IPS-18a (cell line): ENCODE data around the gene CDH13.

ENCODE experiments used
- H3K27ac ChIP-seq: one replicate; pipeline ENCODE4 v1.5.1; 2013; ENCODE audit warnings: low read length
- H3K27me3 ChIP-seq: one replicate; pipeline ENCODE4 v1.6.1; 2013; ENCODE audit warnings: mild to moderate bottlenecking, low read length; ENCODE audit not compliant: control insufficient read depth, insufficient read depth
- H3K36me3 ChIP-seq: one replicate; pipeline ENCODE4 v1.6.1; 2013; ENCODE audit warnings: low read depth, low read length; ENCODE audit not compliant: control insufficient read depth
- H3K4me1 ChIP-seq: one replicate; pipeline ENCODE4 v1.6.1; 2013; ENCODE audit warnings: low read depth, low read length; ENCODE audit not compliant: control insufficient read depth
- H3K4me3 ChIP-seq: one replicate; pipeline ENCODE4 v1.5.1; 2013; ENCODE audit warnings: low read length
- H3K9ac ChIP-seq: one replicate; pipeline ENCODE4 v1.6.1; 2013; ENCODE audit warnings: mild to moderate bottlenecking, low read length, moderate library complexity
- H3K9me3 ChIP-seq: one replicate; pipeline ENCODE4 v1.6.1; 2013; ENCODE audit warnings: low read depth, low read length; ENCODE audit not compliant: control insufficient read depth

CDH13 gene

GRCh38 chr16:82805866-82806265, 179.1 kb downstream of the CDH13 start:
- no peak overlapping the region for H3K9ac ChIP-seq
- H3K4me3 ChIP-seq = no peak overlapping the region
- H3K27me3 ChIP-seq = no peaks in the 10 kb centered on the region
- H3K36me3 ChIP-seq = no peaks in the 10 kb centered on the region
- no peaks in the 10 kb centered on the region for H3K4me1 ChIP-seq
- no peak overlapping the region for H3K27ac ChIP-seq
- H3K9me3 ChIP-seq = no peaks in the 10 kb centered on the region

- H3K9me3 ChIP-seq = no peaks in the 10 kb centered on the region
- H3K4me1 ChIP-seq = no peaks in the 10 kb centered on the region
- H3K4me3 ChIP-seq = no peak overlapping the region
- no peaks in the 10 kb centered on the region for H3K36me3 ChIP-seq
- no peak overlapping the region for H3K27ac ChIP-seq
- no peak overlapping the region for H3K9ac ChIP-seq
- H3K27me3 ChIP-seq = no peaks in the 10 kb centered on the region
These were observed 180.5 kb downstream of the CDH13 start for GRCh38 chr16:82807311-82807710.

- Histone ChIP-seq H3K9me3 (no peaks in the 10 kb centered on the region), H3K36me3 (no peaks in the 10 kb centered on the region)
These were observed 181.3 kb downstream of the CDH13 start for GRCh38 chr16:82808036-82808435.

GRCh38 chr16:82810077-82810476, 183.3 kb downstream of the CDH13 start:
- no peaks in the 10 kb centered on the region for H3K9me3 ChIP-seq
- no peak overlapping the region for H3K27ac ChIP-seq
- no peak overlapping the region for H3K4me3 ChIP-seq

More at GRCh38 chr16:82808036-82808435, 181.3 kb downstream of the CDH13 start:
- Histone ChIP-seq H3K27me3 (no peaks in the 10 kb centered on the region), H3K4me3 (no peak overlapping the region), H3K4me1 (no peaks in the 10 kb centered on the region), H3K9ac (no peak overlapping the region), H3K27ac (no peak overlapping the region)

GRCh38 chr16:82814059-82814458, 187.3 kb downstream of the CDH13 start:
- no peaks in the 10 kb centered on the region for H3K27me3 ChIP-seq
- H3K9me3 ChIP-seq = no peaks in the 10 kb centered on the region
- no peak overlapping the region for H3K9ac ChIP-seq
- H3K4me1 ChIP-seq = peaks cover 9% of the 10 kb centered on the region
- H3K27ac ChIP-seq = no peak overlapping the region
- no peak overlapping the region for H3K4me3 ChIP-seq
- no peaks in the 10 kb centered on the region for H3K36me3 ChIP-seq

More at GRCh38 chr16:82810077-82810476, 183.3 kb downstream of the CDH13 start:
- Histone ChIP-seq H3K27me3 (no peaks in the 10 kb centered on the region), H3K4me1 (no peaks in the 10 kb centered on the region), H3K9ac (no peak overlapping the region), H3K36me3 (no peaks in the 10 kb centered on the region)

GRCh38 chr16:82819286-82819685, 192.5 kb downstream of the CDH13 start:
- Histone ChIP-seq H3K4me1 (peaks cover 13% of the 10 kb centered on the region), H3K9me3 (no peaks in the 10 kb centered on the region), H3K4me3 (no peak overlapping the region), H3K9ac (no peak overlapping the region), H3K36me3 (no peaks in the 10 kb centered on the region), H3K27ac (no peak overlapping the region), H3K27me3 (no peaks in the 10 kb centered on the region)

- Histone ChIP-seq H3K9ac (no peak overlapping the region), H3K4me3 (no peak overlapping the region), H3K27me3 (no peaks in the 10 kb centered on the region), H3K36me3 (no peaks in the 10 kb centered on the region), H3K9me3 (no peaks in the 10 kb centered on the region), H3K4me1 (peaks cover 13% of the 10 kb centered on the region), H3K27ac (no peak overlapping the region)
These were observed 194.1 kb downstream of the CDH13 start for GRCh38 chr16:82820855-82821254.

GRCh38 chr16:82824408-82824807, 197.6 kb downstream of the CDH13 start:
- no peaks in the 10 kb centered on the region for H3K9me3 ChIP-seq
- H3K27me3 ChIP-seq = no peaks in the 10 kb centered on the region
- no peak overlapping the region for H3K9ac ChIP-seq
- no peaks in the 10 kb centered on the region for H3K36me3 ChIP-seq
- peaks cover under 1% of the 10 kb centered on the region for H3K4me1 ChIP-seq
- no peak overlapping the region for H3K4me3 ChIP-seq
- H3K27ac ChIP-seq = no peak overlapping the region

GRCh38 chr16:82829301-82829700, 202.5 kb downstream of the CDH13 start:
- Histone ChIP-seq H3K9ac (no peak overlapping the region), H3K36me3 (no peaks in the 10 kb centered on the region), H3K27ac (no peak overlapping the region), H3K9me3 (no peaks in the 10 kb centered on the region), H3K27me3 (no peaks in the 10 kb centered on the region), H3K4me3 (no peak overlapping the region), H3K4me1 (peaks cover 15% of the 10 kb centered on the region)

- no peaks in the 10 kb centered on the region for H3K9me3 ChIP-seq
- H3K9ac ChIP-seq = no peak overlapping the region
- no peak overlapping the region for H3K27ac ChIP-seq
- no peak overlapping the region for H3K4me3 ChIP-seq
- H3K27me3 ChIP-seq = no peaks in the 10 kb centered on the region
- H3K36me3 ChIP-seq = no peaks in the 10 kb centered on the region
- peaks cover 30% of the 10 kb centered on the region for H3K4me1 ChIP-seq
These were observed 204.2 kb downstream of the CDH13 start for GRCh38 chr16:82830944-82831343.

- no peak overlapping the region for H3K9ac ChIP-seq
- H3K27ac ChIP-seq = no peak overlapping the region
- no peak overlapping the region for H3K4me3 ChIP-seq
- no peaks in the 10 kb centered on the region for H3K36me3 ChIP-seq
- peaks cover 30% of the 10 kb centered on the region for H3K4me1 ChIP-seq
- H3K9me3 ChIP-seq = no peaks in the 10 kb centered on the region
- H3K27me3 ChIP-seq = no peaks in the 10 kb centered on the region
These were observed 206.1 kb downstream of the CDH13 start for GRCh38 chr16:82832821-82833220.

GRCh38 chr16:82833378-82833993, 206.7 kb downstream of the CDH13 start:
- no peaks in the 10 kb centered on the region for H3K27me3 ChIP-seq
- H3K9me3 ChIP-seq = no peaks in the 10 kb centered on the region
- no peak overlapping the region for H3K27ac ChIP-seq
- H3K4me1 ChIP-seq = peaks cover 30% of the 10 kb centered on the region
- H3K36me3 ChIP-seq = no peaks in the 10 kb centered on the region
- no peak overlapping the region for H3K4me3 ChIP-seq
- no peak overlapping the region for H3K9ac ChIP-seq
